ENCODE results near the gene MBD6.
"Not testable (repeated sequence)": the region's sequence is repeated elsewhere in the genome, so short reads cannot be mapped to it uniquely, and the experiment has no call there.

The MBD6 gene

GRCh38 chr12:57496822-57497221 is 25.8 kb upstream of the MBD6 start:
- in situ Hi-C loops (cut with HindIII; ENCODE audit: low pct_unique_long_range_greater_than_20kb, low sequenced_read_pairs), result no loop called here
- no peak for TF ChIP-seq JUND (IDR thresholded peaks at IDR 0.05; ENCODE audit: low read depth)
- DNase-seq (ENCODE audit: low read depth in 1 of 2, low spot score in 1 of 2), result no peak

- DNase-seq (ENCODE audit: low read depth in 1 of 2, low spot score in 1 of 2), result no peak
- TF ChIP-seq JUND (IDR thresholded peaks at IDR 0.05; ENCODE audit: low read depth), result no peak
- in situ Hi-C loops (cut with HindIII; ENCODE audit: low pct_unique_long_range_greater_than_20kb, low sequenced_read_pairs), result no loop called here
Measured at GRCh38 chr12:57497223-57498131, 25.1 kb upstream of the MBD6 start.

- DNase-seq (ENCODE audit: low read depth in 1 of 2, low spot score in 1 of 2), result no peak
- in situ Hi-C loops (cut with HindIII; ENCODE audit: low pct_unique_long_range_greater_than_20kb, low sequenced_read_pairs), result no loop called here
- no peak for TF ChIP-seq JUND (IDR thresholded peaks at IDR 0.05; ENCODE audit: low read depth)
Measured at GRCh38 chr12:57498132-57498502, 24.5 kb upstream of the MBD6 start.

- DNase-seq (ENCODE audit: low read depth in 1 of 2, low spot score in 1 of 2), result no peak
- in situ Hi-C loops (cut with HindIII; ENCODE audit: low pct_unique_long_range_greater_than_20kb, low sequenced_read_pairs), result no loop called here
- TF ChIP-seq JUND (IDR thresholded peaks at IDR 0.05; ENCODE audit: low read depth), result no peak
Measured at GRCh38 chr12:57498571-57498970, 24.1 kb upstream of the MBD6 start.

GRCh38 chr12:57500213-57500612 is 22.4 kb upstream of the MBD6 start:
- no peak for DNase-seq (ENCODE audit: low read depth in 1 of 2, low spot score in 1 of 2)
- in situ Hi-C loops (cut with HindIII; ENCODE audit: low pct_unique_long_range_greater_than_20kb, low sequenced_read_pairs), result no loop called here
- no peak for TF ChIP-seq JUND (IDR thresholded peaks at IDR 0.05; ENCODE audit: low read depth)

GRCh38 chr12:57502311-57502969 is 20.2 kb upstream of the MBD6 start:
- DNase-seq (ENCODE audit: low read depth in 1 of 2, low spot score in 1 of 2); in situ Hi-C loops (cut with HindIII; ENCODE audit: low pct_unique_long_range_greater_than_20kb, low sequenced_read_pairs): not testable (repeated sequence)

- DNase-seq (ENCODE audit: low read depth in 1 of 2, low spot score in 1 of 2); in situ Hi-C loops (cut with HindIII; ENCODE audit: low pct_unique_long_range_greater_than_20kb, low sequenced_read_pairs): not testable (repeated sequence)
Measured at GRCh38 chr12:57506541-57506940, 16.1 kb upstream of the MBD6 start.

GRCh38 chr12:57507796-57508195 is 14.8 kb upstream of the MBD6 start:
- in situ Hi-C loops (cut with HindIII; ENCODE audit: low pct_unique_long_range_greater_than_20kb, low sequenced_read_pairs); DNase-seq (ENCODE audit: low read depth in 1 of 2, low spot score in 1 of 2): not testable (repeated sequence)

- in situ Hi-C loops (cut with HindIII; ENCODE audit: low pct_unique_long_range_greater_than_20kb, low sequenced_read_pairs), result no loop called here
- DNase-seq (ENCODE audit: low read depth in 1 of 2, low spot score in 1 of 2), result no peak
- no peak for TF ChIP-seq JUND (IDR thresholded peaks at IDR 0.05; ENCODE audit: low read depth)
Measured at GRCh38 chr12:57511161-57511560, 11.5 kb upstream of the MBD6 start.

GRCh38 chr12:57511588-57512325 is 10.9 kb upstream of the MBD6 start:
- no peak for TF ChIP-seq JUND (IDR thresholded peaks at IDR 0.05; ENCODE audit: low read depth)
- in situ Hi-C loops (cut with HindIII; ENCODE audit: low pct_unique_long_range_greater_than_20kb, low sequenced_read_pairs), result no loop called here
- no peak for DNase-seq (ENCODE audit: low read depth in 1 of 2, low spot score in 1 of 2)

GRCh38 chr12:57512665-57513064 is 10.0 kb upstream of the MBD6 start:
- no peak for TF ChIP-seq JUND (IDR thresholded peaks at IDR 0.05; ENCODE audit: low read depth)
- in situ Hi-C loops (cut with HindIII; ENCODE audit: low pct_unique_long_range_greater_than_20kb, low sequenced_read_pairs), result no loop called here
- DNase-seq (ENCODE audit: low read depth in 1 of 2, low spot score in 1 of 2), result no peak

- no peak for TF ChIP-seq JUND (IDR thresholded peaks at IDR 0.05; ENCODE audit: low read depth)
- in situ Hi-C loops (cut with HindIII; ENCODE audit: low pct_unique_long_range_greater_than_20kb, low sequenced_read_pairs), result no loop called here
- DNase-seq (ENCODE audit: low read depth in 1 of 2, low spot score in 1 of 2), result no peak
Measured at GRCh38 chr12:57513266-57513665, 9.4 kb upstream of the MBD6 start.

GRCh38 chr12:57513677-57514076 is 8.9 kb upstream of the MBD6 start:
- in situ Hi-C loops (cut with HindIII; ENCODE audit: low pct_unique_long_range_greater_than_20kb, low sequenced_read_pairs), result not testable (repeated sequence)

GRCh38 chr12:57514246-57514645 is 8.4 kb upstream of the MBD6 start:
- in situ Hi-C loops (cut with HindIII; ENCODE audit: low pct_unique_long_range_greater_than_20kb, low sequenced_read_pairs); DNase-seq (ENCODE audit: low read depth in 1 of 2, low spot score in 1 of 2): not testable (repeated sequence)

More at GRCh38 chr12:57513677-57514076, 8.9 kb upstream of the MBD6 start:
- not testable (repeated sequence) for DNase-seq (ENCODE audit: low read depth in 1 of 2, low spot score in 1 of 2)

Measured in T47D (cell line).